Gastrocnemius medialis (tissue), 4 donors: ENCODE data around the gene DNAJC17.

Source experiments
- CTCF ChIP-seq, 5 experiments: fragments of 450-650 bp in 3 of 5; fragments of 200-600 bp in 2 of 5; sonication (generic) in 2 of 5; IDR thresholded peaks in 4 of 5; conservative IDR thresholded peaks in 1 of 5; 1 replicate in 4 of 5; 2 replicates in 1 of 5; pipeline ENCODE4 v1.5.1; 2016 to 2019; ENCODE audit warnings: antibody characterized with exemption in 5 of 5, mild to moderate bottlenecking in 3 of 5, moderate library complexity in 3 of 5
- POLR2A ChIP-seq, 2 donors: fragments of 450-650 bp; IDR thresholded peaks; one replicate each; pipeline ENCODE4 v1.6.1; 2017; ENCODE audit warnings: antibody characterized with exemption in 2 of 2, mild to moderate bottlenecking in 2 of 2, moderate library complexity in 2 of 2

- TF ChIP-seq CTCF (IDR thresholded peaks at IDR 0.05 in 4 of 5, conservative IDR thresholded peaks at IDR 0.05 in 1 of 5): no peak
- TF ChIP-seq POLR2A (IDR thresholded peaks at IDR 0.05): no peak
Observed at GRCh38 chr15:40838756-40839155, 31.5 kb upstream of the DNAJC17 start.
